Measurements from ENCODE around the gene SKP1.

The SKP1 gene

DNA sequence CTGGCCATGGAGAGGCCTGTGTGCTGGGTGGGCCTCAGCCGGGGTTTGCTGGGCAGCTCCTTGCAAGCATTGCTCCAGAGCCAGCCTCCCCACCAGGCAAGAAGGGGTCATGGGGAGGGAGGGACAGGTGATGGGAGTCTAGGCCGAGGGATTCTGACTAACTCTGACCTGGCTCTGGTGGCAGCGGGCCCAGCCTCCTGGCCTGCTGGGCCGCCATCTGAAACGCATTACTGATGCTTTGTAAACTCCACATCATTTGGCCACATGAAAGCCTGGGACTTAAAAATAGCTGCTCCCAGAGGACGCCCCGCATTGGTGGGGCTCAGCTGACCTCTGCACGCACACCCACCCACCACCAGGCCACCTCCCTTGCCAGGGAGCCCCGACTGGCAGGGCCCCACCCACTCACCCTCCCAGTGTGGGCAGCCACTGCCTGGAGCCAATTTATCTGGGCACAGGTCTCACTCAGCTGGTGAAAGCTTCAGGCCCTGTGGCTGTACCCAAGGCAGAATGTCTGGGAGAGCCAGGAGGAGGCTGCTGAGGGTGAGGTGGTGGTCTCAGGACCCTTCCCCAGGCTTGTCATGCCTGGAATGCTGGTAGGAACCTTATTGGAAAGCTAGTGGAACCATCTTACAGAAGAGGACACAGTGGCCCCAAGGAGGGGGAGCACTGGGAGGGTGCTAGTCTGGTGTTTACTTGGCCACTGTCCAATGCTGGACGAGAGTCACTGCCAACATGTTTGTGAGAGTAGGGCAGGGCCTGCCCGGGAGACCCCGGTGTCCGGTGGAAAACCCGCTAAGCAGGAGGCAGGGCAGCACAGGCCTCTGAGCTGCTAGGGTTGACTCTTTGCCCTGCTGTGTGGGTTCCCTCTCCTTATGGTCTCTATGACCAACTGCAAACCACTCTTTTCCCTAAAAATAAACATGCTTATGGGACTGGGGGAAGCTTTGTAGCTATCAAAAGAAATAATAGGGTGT is 51.4 kb downstream of the SKP1 start (continued):
- TF ChIP-seq, protein P1, sequence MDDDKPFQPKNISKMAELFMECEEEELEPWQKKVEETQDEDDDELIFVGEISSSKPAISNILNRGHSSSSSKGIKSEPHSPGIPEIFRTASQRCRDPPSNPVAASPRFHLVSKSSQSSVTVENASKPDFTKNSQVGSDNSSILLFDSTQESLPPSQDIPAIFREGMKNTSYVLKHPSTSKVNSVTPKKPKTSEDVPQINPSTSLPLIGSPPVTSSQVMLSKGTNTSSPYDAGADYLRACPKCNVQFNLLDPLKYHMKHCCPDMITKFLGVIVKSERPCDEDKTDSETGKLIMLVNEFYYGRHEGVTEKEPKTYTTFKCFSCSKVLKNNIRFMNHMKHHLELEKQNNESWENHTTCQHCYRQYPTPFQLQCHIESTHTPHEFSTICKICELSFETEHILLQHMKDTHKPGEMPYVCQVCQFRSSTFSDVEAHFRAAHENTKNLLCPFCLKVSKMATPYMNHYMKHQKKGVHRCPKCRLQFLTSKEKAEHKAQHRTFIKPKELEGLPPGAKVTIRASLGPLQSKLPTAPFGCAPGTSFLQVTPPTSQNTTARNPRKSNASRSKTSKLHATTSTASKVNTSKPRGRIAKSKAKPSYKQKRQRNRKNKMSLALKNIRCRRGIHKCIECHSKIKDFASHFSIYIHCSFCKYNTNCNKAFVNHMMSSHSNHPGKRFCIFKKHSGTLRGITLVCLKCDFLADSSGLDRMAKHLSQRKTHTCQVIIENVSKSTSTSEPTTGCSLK (tag by site-specific recombination; IDR thresholded peaks at IDR 0.05): no peak
- TF ChIP-seq HOXC10 (CRISPR knock-in tag; IDR thresholded peaks at IDR 0.05) (no peak), ZFHX2 (tag by site-specific recombination; conservative IDR thresholded peaks at IDR 0.05) (peak; percentile 91), HOXA7 (CRISPR knock-in tag; IDR thresholded peaks at IDR 0.05; ENCODE audit: borderline replicate concordance) (no peak), ZNF146 (tag by site-specific recombination; IDR thresholded peaks at IDR 0.05) (no peak), HIC1 (tag by site-specific recombination; IDR thresholded peaks at IDR 0.05) (0 out of 2 replicates have a peak, but pooled peaks have one; percentile 36), ZIC2 (tag by site-specific recombination; IDR thresholded peaks at IDR 0.05) (peak; percentile 23), GLIS1 (tag by site-specific recombination; IDR thresholded peaks at IDR 0.05) (0 out of 2 replicates have a peak, but pooled peaks have one; percentile 7), EGR2 (tag by site-specific recombination; IDR thresholded peaks at IDR 0.05; ENCODE audit: low read depth) (peak; percentile 72), ZNF48 (tag by site-specific recombination; IDR thresholded peaks at IDR 0.05) (no peak)
- TF ChIP-seq, protein P2, sequence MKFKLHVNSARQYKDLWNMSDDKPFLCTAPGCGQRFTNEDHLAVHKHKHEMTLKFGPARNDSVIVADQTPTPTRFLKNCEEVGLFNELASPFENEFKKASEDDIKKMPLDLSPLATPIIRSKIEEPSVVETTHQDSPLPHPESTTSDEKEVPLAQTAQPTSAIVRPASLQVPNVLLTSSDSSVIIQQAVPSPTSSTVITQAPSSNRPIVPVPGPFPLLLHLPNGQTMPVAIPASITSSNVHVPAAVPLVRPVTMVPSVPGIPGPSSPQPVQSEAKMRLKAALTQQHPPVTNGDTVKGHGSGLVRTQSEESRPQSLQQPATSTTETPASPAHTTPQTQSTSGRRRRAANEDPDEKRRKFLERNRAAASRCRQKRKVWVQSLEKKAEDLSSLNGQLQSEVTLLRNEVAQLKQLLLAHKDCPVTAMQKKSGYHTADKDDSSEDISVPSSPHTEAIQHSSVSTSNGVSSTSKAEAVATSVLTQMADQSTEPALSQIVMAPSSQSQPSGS (tag by site-specific recombination; IDR thresholded peaks at IDR 0.05; ENCODE audit: low read depth): no peak
- TF ChIP-seq, protein P3, sequence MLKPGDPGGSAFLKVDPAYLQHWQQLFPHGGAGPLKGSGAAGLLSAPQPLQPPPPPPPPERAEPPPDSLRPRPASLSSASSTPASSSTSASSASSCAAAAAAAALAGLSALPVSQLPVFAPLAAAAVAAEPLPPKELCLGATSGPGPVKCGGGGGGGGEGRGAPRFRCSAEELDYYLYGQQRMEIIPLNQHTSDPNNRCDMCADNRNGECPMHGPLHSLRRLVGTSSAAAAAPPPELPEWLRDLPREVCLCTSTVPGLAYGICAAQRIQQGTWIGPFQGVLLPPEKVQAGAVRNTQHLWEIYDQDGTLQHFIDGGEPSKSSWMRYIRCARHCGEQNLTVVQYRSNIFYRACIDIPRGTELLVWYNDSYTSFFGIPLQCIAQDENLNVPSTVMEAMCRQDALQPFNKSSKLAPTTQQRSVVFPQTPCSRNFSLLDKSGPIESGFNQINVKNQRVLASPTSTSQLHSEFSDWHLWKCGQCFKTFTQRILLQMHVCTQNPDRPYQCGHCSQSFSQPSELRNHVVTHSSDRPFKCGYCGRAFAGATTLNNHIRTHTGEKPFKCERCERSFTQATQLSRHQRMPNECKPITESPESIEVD (tag by site-specific recombination; IDR thresholded peaks at IDR 0.05): no peak

DNA sequence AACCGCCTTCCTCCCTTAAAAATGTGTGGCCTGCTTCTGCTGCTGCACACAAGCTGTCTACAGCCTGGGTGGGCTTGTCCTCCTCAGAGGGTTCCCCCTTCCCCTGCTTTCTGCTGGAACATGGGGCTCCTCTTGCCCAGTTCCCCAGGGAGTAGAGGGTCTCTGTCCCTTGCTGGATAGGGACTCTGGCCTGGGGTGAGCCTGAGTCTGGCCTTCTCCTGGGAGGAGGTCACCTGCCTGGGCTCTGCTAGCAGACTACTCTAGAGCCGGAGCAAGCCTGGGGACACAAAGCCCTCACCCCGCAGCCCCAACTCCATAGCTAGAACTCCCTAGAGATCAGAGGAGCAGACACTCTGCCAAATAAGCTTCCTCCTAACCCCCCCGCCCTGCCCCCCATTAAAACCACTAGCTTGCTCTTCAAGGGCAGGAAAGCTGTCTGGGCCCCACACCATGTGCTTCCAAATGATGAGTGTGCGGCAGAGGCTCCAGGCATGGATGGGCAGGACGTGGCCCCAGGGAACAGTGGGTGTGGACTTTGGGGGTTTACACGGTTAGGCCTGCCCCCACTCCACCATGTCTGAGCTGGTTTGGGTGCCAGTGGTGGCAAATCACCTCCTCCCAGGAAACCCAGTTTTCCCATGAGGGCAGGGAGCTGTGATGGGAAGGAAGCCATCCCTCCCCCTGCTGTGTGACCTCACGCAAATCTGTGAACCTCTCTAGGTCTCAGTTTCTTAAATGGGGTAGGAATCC is 52.3 kb downstream of the SKP1 start:
- ChIA-PET POLR2A (interaction anchor here (1.2 kb wide), 1 partner anchor 9 kb away, joined by 3 read pairs; no protein-coding TSS in a partner anchor), CTCF (interaction anchor here (0.9 to 2.1 kb wide), 3 partner anchors 16 to 85 kb away, joined by 3 to 10 read pairs (median 6); no protein-coding TSS in a partner anchor)
- no peak overlapping the region for H3K4me3 ChIP-seq (ENCODE audit: low read depth, low read length)
- H3K4me1 ChIP-seq (ENCODE audit: control insufficient read depth, insufficient read depth, low read length): no peaks in the 10 kb centered on the region
- no peak overlapping the region for H3K27ac ChIP-seq (ENCODE audit: extremely low read depth, low read depth, low read length)
- TF ChIP-seq KLF7 (tag by site-specific recombination; IDR thresholded peaks at IDR 0.05; ENCODE audit: borderline replicate concordance): no peak
- TF ChIP-seq MEIS1 (CRISPR knock-in tag; IDR thresholded peaks at IDR 0.05; ENCODE audit: borderline replicate concordance): no peak
- TF ChIP-seq, protein P4, sequence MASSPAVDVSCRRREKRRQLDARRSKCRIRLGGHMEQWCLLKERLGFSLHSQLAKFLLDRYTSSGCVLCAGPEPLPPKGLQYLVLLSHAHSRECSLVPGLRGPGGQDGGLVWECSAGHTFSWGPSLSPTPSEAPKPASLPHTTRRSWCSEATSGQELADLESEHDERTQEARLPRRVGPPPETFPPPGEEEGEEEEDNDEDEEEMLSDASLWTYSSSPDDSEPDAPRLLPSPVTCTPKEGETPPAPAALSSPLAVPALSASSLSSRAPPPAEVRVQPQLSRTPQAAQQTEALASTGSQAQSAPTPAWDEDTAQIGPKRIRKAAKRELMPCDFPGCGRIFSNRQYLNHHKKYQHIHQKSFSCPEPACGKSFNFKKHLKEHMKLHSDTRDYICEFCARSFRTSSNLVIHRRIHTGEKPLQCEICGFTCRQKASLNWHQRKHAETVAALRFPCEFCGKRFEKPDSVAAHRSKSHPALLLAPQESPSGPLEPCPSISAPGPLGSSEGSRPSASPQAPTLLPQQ (tag by site-specific recombination; IDR thresholded peaks at IDR 0.05): 0 out of 2 replicates have a peak, but pooled peaks have one; percentile 34
- TF ChIP-seq, protein P5, sequence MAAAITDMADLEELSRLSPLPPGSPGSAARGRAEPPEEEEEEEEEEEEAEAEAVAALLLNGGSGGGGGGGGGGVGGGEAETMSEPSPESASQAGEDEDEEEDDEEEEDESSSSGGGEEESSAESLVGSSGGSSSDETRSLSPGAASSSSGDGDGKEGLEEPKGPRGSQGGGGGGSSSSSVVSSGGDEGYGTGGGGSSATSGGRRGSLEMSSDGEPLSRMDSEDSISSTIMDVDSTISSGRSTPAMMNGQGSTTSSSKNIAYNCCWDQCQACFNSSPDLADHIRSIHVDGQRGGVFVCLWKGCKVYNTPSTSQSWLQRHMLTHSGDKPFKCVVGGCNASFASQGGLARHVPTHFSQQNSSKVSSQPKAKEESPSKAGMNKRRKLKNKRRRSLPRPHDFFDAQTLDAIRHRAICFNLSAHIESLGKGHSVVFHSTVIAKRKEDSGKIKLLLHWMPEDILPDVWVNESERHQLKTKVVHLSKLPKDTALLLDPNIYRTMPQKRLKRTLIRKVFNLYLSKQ (tag by site-specific recombination; IDR thresholded peaks at IDR 0.05; ENCODE audit: borderline replicate concordance): no peak
- peak; percentile 64 for TF ChIP-seq ZNF341 (tag by site-specific recombination; IDR thresholded peaks at IDR 0.05; ENCODE audit: low read depth)
- TF ChIP-seq HIC1 (tag by site-specific recombination; IDR thresholded peaks at IDR 0.05): no peak
- no peak for TF ChIP-seq GLI2 (tag by site-specific recombination; IDR thresholded peaks at IDR 0.05; ENCODE audit: borderline replicate concordance, low read depth)
- H3K9me3 ChIP-seq (ENCODE audit: control insufficient read depth, insufficient read depth, low read depth, low read length): no peaks in the 10 kb centered on the region
- H3K36me3 ChIP-seq (ENCODE audit: control insufficient read depth in 2 of 2, insufficient read depth in 1 of 2, low read length in 2 of 2): peaks cover 0 to 74% of the 10 kb centered on the region in 2 experiments; a peak in 1 of 3 replicates

Measured in HEK293 (cell line).